Measurements from ENCODE around the gene LHFPL6.

GRCh38 chr13:39410096-39410901, 192.7 kb downstream of the LHFPL6 start:
- TF ChIP-seq POLR2A (IDR thresholded peaks at IDR 0.05), result no peak
- TF ChIP-seq, protein P1, sequence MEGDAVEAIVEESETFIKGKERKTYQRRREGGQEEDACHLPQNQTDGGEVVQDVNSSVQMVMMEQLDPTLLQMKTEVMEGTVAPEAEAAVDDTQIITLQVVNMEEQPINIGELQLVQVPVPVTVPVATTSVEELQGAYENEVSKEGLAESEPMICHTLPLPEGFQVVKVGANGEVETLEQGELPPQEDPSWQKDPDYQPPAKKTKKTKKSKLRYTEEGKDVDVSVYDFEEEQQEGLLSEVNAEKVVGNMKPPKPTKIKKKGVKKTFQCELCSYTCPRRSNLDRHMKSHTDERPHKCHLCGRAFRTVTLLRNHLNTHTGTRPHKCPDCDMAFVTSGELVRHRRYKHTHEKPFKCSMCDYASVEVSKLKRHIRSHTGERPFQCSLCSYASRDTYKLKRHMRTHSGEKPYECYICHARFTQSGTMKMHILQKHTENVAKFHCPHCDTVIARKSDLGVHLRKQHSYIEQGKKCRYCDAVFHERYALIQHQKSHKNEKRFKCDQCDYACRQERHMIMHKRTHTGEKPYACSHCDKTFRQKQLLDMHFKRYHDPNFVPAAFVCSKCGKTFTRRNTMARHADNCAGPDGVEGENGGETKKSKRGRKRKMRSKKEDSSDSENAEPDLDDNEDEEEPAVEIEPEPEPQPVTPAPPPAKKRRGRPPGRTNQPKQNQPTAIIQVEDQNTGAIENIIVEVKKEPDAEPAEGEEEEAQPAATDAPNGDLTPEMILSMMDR (IDR thresholded peaks at IDR 0.05), result no peak
